HG03025 (cell line): ENCODE results near the gene DHX16.
A peak's percentile ranks its signal among the peaks of the same experiment; 100 is the strongest.
"Not testable (repeated sequence)": the region's sequence is repeated elsewhere in the genome, so short reads cannot be mapped to it uniquely, and the experiment has no call there.

Source experiments
- ATAC-seq: cut with Tn5 transposase; IDR thresholded peaks from one replicate; pipeline ENCODE4 v1.9.1; 2021; ENCODE audit warnings: mild to moderate bottlenecking, moderate library complexity; ENCODE audit not compliant: unreplicated experiment, low FRiP score

DHX16 gene

GRCh38 chr6:30672445-30673253, at the start of gene DHX16:
TSS of gene DHX16 (minus strand) at chr6:30673006. CDS start at chr6:30672841, 165 bp downstream.
- ATAC-seq = peak; percentile 67

DNA sequence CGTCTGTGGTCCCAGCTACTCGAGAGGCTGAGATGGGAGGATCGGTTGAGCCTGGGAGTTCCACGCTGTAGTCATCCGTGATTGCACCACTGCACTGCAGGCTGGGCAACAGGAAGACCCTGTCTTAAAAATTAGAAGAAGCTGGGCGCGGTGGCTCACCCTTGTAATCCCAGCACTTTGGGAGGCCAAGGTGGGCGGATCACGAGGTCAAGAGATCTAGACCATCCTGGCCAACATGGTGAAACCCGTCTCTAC, 49.1 kb upstream of the DHX16 start:
- not testable (repeated sequence) for ATAC-seq

DNA sequence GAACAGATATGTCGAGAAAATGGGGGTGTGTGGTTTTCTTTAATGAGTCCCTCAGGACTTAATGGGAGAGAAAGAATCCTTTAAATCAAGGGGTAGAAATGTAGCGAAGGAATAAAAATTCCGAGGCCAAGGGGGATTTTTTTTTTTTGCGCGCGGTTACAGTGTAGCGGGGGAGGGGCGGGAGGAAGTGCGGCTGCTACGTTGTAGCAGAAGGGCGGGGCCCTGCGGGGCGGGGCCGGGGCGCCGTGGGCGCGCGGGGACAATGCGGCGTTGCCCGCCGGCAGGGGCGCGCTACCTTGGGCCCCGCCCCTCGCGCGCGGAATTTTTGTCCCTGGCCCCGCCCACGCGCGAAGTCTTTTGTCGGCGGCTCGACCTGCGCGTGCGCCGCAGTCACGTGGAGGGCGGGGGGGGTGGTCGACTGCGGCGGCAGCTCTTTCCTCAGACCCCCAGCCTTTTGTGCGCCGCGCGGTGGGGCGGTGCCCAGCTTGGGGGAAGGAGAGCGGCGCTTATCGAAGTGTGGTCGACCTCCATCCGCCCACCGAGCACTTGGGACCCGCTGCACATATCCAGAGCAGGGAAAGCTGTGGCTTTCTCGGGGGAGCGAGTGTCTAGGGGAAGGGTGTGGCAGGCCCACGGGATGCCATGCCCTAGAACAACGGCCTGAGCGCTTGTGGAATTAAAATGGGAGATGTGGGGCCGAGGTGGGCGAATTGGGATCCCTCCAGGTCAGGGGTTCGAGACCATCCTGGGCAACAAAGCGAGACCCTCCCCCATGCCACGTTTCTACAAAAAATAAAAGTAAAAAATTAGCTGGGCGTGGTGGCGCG, 48.6 kb upstream of the DHX16 start:
- peak; percentile 26 for ATAC-seq

- no peak for ATAC-seq
These were observed 48.0 kb upstream of the DHX16 start for GRCh38 chr6:30720738-30721197.

GRCh38 chr6:30719791-30720737, 47.3 kb upstream of the DHX16 start, which contains the start of gene TUBB:
TSS of gene TUBB (plus strand) at chr6:30720352. CDS start at chr6:30720507, 155 bp downstream.
- ATAC-seq = no peak

GRCh38 chr6:30719356-30719755, 46.5 kb upstream of the DHX16 start:
- no peak for ATAC-seq

DNA sequence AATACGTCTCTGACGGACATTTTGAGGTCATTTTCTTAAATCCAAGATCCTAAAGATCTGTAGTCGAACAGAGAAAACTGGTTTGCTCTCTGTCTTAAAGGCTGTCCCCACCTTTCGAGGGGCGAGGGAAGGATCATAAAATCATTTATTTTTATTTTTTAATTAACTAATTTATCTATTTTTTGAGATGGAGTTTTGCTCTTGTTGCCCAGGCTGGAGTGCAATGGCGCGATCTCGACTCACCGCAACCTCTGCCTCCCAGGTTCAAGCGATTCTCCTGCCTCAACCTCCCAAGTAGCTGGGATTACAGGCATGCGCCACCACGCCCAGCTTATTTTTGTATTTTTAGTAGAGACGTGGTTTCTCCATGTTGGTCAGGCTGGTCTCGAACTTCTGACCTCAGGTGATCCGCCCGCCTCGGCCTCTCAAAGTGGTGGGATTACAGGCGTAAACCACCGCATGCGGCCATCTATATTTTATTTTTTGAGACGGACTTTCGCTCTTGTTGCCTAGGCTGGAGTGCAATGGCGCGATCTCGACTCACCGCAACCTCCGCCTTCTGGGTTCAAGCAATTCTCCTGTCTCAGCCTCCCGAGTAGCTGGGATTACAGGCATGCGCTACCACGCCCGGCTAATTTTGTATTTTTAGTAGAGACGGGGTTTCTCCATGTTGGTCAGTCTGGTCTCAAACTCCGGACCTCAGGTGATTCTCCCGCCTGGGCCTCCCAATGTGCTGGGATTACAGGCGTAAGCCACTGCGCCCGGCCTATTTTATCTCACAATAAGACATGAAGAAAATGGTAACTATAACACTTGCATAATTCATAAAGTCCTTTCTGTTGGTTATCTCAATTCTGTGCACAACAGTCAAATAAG, 45.3 kb upstream of the DHX16 start:
- not testable (repeated sequence) for ATAC-seq

DNA sequence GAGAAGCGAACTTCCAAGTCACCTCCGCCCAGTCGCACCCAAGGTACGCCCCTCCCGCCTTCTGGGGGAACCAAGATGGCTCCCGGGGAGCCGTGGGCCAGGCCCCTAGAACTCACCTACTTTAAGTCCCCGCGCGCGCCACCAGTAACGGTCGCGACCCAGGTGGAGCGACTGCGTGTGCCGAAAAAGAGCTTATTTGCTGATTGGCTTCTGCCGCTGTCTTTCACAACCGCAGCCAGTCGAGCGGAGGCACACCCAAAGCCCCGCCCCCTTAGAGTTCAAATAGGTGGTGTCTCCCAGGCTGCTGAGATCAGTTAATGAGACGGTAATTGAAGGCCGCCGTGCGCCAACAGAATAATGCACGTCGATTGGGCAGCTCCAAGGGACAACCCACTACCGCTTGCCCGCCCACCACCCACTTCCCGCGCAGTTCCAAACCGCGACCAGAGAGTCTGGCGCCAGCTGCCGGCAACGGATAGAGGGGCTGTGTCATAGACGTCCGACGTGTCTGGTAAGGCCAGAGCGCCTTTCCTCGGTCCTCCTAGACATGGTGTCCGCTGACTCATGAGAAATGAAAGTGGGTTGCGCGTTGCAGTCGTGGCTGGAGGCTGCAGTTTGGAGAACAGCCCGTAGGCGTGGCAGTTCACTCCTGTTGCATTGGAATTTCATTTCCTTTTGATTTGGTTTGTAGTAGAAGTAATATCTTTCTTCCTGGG, 44.5 kb upstream of the DHX16 start, which contains the start of gene MDC1:
TSS of gene MDC1 (minus strand) at position 153 of the 716 bp plus-strand sequence. CDS start 2,106 bp downstream, outside the sequence.
- ATAC-seq = peak; percentile 70

DNA sequence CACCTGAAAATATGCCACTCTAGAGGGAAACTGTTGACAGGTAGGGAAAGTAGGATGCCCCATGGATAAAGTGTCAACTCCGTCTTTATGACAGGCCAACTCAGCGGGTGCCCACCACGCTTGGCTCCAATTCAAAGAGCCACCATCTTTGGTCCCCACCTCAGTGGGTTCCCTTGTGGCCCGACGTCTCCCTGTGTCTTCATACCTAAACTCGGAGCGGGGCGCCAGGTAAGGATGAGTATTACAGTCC, 44.0 kb upstream of the DHX16 start:
- no peak for ATAC-seq

DNA sequence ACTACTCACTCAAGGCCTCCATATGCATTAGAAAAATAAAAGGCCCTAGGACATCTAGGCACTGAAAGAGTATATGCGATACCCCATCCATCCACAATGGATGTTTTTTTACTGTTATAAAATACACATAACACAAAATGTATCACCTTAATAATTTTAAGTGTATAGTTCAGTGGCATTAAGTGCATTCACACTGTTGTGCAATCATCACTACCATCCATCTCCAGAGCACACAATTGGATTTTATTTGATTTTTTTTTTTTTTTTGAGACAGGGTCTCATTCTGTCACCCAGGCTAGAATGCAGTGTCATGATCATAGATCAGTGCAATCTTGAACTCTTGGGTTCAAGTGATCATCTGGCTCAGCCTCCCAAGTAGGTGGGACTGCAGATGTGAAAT, 41.5 kb upstream of the DHX16 start:
- ATAC-seq = no peak

DNA sequence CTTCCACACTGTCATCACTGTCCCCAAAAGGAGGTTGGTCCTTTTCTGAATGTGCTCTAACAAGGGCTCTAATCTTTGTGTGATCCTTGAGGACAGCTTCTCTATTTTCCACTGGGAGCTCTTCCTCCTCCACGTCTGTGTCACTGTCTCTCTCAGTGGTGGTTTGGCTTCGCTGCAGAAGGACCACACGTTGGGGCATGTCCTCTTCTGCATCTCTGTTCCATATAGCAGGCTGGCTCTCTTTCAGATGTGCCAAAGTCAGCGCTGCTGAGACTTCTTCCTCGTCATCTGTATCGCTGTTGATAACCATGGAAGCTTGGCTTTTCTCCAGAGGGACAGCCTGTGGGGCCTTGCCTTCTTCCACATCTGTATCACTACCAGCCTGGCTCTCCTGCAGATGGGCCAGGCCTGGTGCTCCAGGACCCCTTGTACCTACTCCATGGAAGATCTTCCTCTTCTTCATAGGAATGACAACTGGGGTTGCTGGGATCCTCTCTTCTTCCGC, 39.7 kb upstream of the DHX16 start:
- no peak for ATAC-seq

DNA sequence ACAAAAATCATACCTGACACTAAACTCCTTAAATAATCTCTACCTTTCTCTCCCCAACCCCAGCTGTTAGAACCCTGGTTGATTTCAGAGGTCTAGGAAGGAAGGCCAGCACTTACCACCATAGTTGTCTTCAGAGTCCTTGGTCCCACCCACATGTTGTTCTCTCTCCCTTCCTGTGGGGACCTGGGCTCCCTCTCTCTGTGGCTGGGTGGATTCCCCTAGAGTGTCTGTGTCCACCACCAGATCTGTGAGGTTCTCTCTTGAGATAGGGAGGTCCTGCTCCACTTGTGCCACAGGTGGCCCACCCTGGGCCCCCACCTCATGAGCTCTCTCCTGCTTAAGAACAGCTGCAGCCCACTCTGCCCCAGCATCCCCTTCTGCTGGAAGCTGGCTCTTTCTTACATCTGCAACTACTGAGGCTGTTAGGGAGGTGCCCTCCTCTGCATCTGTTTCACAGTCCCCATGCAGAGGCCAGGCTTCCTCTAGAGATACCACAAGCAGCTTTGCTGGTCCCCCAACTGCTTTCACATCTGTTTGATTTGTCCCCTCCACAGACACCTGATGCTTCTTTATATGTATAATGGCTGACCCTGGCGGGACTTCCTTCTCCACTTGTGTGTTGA, 39.1 kb upstream of the DHX16 start:
- ATAC-seq = no peak

GRCh38 chr6:30709101-30709868, 36.5 kb upstream of the DHX16 start:
- no peak for ATAC-seq

GRCh38 chr6:30707281-30707850, 34.6 kb upstream of the DHX16 start:
- no peak for ATAC-seq

- no peak for ATAC-seq
These were observed 32.8 kb upstream of the DHX16 start for GRCh38 chr6:30705620-30706019.

GRCh38 chr6:30703821-30704220, 31.0 kb upstream of the DHX16 start:
- no peak for ATAC-seq

DNA sequence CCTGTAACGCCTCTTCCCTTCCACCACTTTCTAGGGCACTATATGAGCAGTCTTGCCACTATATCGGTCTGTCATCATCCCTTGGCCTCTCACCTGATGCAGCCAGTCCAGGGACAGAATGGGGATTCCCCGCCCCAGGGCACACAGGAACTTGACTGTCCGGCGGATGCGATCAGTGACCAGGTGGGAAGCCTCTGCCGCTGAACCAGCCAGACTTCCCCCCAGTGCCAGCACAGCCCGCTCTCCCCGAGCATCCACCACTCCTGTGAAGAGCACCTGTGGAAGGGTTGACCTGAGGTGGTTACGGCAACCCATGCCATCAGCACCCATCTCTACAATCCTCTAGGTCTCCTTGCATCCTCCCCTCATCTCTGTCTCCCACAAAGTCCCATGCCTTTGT, 30.2 kb upstream of the DHX16 start:
- ATAC-seq = no peak
